B cell (primary cell): Measurements from ENCODE around the gene MICAL3.

Experiments
- EZH2 ChIP-seq: IDR thresholded peaks from 2 replicates; pipeline ENCODE4 v1.6.1; 2012; ENCODE audit warnings: borderline replicate concordance, low read depth, mild to moderate bottlenecking, moderate library complexity, low read length; ENCODE audit not compliant: insufficient read depth, poor library complexity, severe bottlenecking
- TF ChIP-seq, protein P1 (sequence below): fragments of 200-600 bp; IDR thresholded peaks from one replicate; pipeline ENCODE4 v1.8.0; 2022; ENCODE audit warnings: antibody characterized with exemption, mild to moderate bottlenecking

DNA sequence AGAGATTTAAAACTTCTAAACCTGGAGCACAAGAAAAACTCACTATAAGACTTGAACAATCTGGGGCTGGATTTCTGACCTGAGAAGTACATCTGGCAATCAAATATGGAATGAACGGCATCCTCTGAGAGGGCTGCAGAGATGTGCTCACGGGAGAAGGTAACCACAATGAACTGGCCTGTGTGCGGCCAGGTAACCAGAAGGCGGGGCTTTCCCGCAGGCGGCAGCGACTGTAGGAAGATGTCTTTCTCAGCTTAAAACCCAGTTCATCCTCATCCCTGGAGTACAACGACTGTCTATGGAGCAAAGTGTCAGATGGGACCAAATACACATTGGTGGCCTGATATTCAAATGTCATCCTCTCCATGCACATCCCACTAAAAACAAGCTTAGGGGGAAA, 24.5 kb downstream of the MICAL3 start:
- TF ChIP-seq, protein P1, sequence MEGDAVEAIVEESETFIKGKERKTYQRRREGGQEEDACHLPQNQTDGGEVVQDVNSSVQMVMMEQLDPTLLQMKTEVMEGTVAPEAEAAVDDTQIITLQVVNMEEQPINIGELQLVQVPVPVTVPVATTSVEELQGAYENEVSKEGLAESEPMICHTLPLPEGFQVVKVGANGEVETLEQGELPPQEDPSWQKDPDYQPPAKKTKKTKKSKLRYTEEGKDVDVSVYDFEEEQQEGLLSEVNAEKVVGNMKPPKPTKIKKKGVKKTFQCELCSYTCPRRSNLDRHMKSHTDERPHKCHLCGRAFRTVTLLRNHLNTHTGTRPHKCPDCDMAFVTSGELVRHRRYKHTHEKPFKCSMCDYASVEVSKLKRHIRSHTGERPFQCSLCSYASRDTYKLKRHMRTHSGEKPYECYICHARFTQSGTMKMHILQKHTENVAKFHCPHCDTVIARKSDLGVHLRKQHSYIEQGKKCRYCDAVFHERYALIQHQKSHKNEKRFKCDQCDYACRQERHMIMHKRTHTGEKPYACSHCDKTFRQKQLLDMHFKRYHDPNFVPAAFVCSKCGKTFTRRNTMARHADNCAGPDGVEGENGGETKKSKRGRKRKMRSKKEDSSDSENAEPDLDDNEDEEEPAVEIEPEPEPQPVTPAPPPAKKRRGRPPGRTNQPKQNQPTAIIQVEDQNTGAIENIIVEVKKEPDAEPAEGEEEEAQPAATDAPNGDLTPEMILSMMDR, result no peak
- TF ChIP-seq EZH2, result no peak
